HL-60/S4 treated with phorbol 12-myristate 13-acetate at 8.2 ng/mL for 4 days and 3 days (cell line): ENCODE results near the gene DHX29.
"Not testable (repeated sequence)": the region's sequence is repeated elsewhere in the genome, so short reads cannot be mapped to it uniquely, and the experiment has no call there.

Experiments used
- in situ Hi-C: fragments of 300-500 bp; cut with MboI; formaldehyde crosslinking; loops from 2 replicates; pipeline ENCODE4 v1.15.0; 2022; ENCODE audit warnings: low sequenced_read_pairs

Gene DHX29

GRCh38 chr5:55307383-55308253 is at the start of gene DHX29, which contains the start of gene MTREX:
DHX29 (minus strand) TSS chr5:55307694; CDS start chr5:55307573, 121 bp downstream.
MTREX (plus strand) TSS chr5:55307989; CDS start chr5:55308014, 25 bp downstream.
- in situ Hi-C loops = no loop called here

- in situ Hi-C loops = no loop called here
Measured at GRCh38 chr5:55356896-55357295, 49.4 kb upstream of the DHX29 start.

GRCh38 chr5:55350754-55351153 is 43.3 kb upstream of the DHX29 start:
- in situ Hi-C loops = no loop called here

- in situ Hi-C loops = no loop called here
Measured at GRCh38 chr5:55347786-55348185, 40.3 kb upstream of the DHX29 start.

GRCh38 chr5:55345327-55345726 is 37.8 kb upstream of the DHX29 start:
- in situ Hi-C loops = no loop called here

GRCh38 chr5:55344392-55344992 is 37.0 kb upstream of the DHX29 start:
- in situ Hi-C loops = no loop called here

GRCh38 chr5:55343609-55344008 is 36.1 kb upstream of the DHX29 start:
- in situ Hi-C loops = no loop called here

GRCh38 chr5:55343107-55343506 is 35.6 kb upstream of the DHX29 start:
- in situ Hi-C loops = no loop called here

GRCh38 chr5:55338810-55339243 is 31.3 kb upstream of the DHX29 start:
- in situ Hi-C loops = no loop called here

GRCh38 chr5:55338092-55338613 is 30.7 kb upstream of the DHX29 start:
- in situ Hi-C loops = no loop called here

- in situ Hi-C loops = no loop called here
Measured at GRCh38 chr5:55333811-55334210, 26.3 kb upstream of the DHX29 start.

GRCh38 chr5:55333017-55333416 is 25.5 kb upstream of the DHX29 start:
- in situ Hi-C loops = no loop called here

- in situ Hi-C loops = no loop called here
Measured at GRCh38 chr5:55331321-55331720, 23.8 kb upstream of the DHX29 start.

GRCh38 chr5:55327281-55327680 is 19.8 kb upstream of the DHX29 start:
- in situ Hi-C loops = no loop called here

- in situ Hi-C loops = no loop called here
Measured at GRCh38 chr5:55325621-55326020, 18.1 kb upstream of the DHX29 start.

- in situ Hi-C loops = no loop called here
Measured at GRCh38 chr5:55324815-55325418, 17.4 kb upstream of the DHX29 start.

- in situ Hi-C loops = no loop called here
Measured at GRCh38 chr5:55324006-55324405, 16.5 kb upstream of the DHX29 start.

- in situ Hi-C loops = no loop called here
Measured at GRCh38 chr5:55320571-55320970, 13.1 kb upstream of the DHX29 start.

GRCh38 chr5:55319491-55319890 is 12.0 kb upstream of the DHX29 start:
- in situ Hi-C loops = no loop called here

- in situ Hi-C loops = not testable (repeated sequence)
Measured at GRCh38 chr5:55318237-55318636, 10.7 kb upstream of the DHX29 start.

GRCh38 chr5:55316837-55317236 is 9.3 kb upstream of the DHX29 start:
- in situ Hi-C loops = no loop called here

GRCh38 chr5:55316289-55316688 is 8.8 kb upstream of the DHX29 start:
- in situ Hi-C loops = no loop called here
